Thyroid gland (tissue), 4 donors: ENCODE measurements around the gene DCPS. TPM values are rescaled to one million over a fixed set of nuclear protein-coding genes. Genes with fewer than 3 reads are reported as not detected.
"Not testable (repeated sequence)": the region's sequence is repeated elsewhere in the genome, so short reads cannot be mapped to it uniquely, and the experiment has no call there.

Source experiments
- DNase-seq, 2 donors: peaks; one replicate each; pipeline ENCODE4 v3.0.0-alpha.2; 2019
- H3K27ac ChIP-seq, 3 donors: fragments of 200-600 bp; sonication (generic); 1 replicate in 2 of 3; 2 replicates in 1 of 3; pipeline ENCODE4 v1.5.1; 2016 to 2019; ENCODE audit warnings: mild to moderate bottlenecking in 1 of 3, moderate library complexity in 1 of 3
- H3K27me3 ChIP-seq: fragments of 200-600 bp; sonication (generic); one replicate; pipeline ENCODE4 v1.5.1; 2019
- H3K36me3 ChIP-seq, 2 donors: fragments of 200-600 bp; sonication (generic); one replicate each; pipeline ENCODE4 v1.5.1; 2016 to 2019
- H3K4me1 ChIP-seq, 2 donors: fragments of 200-600 bp; sonication (generic); one replicate each; pipeline ENCODE4 v1.5.1; 2017 to 2019
- H3K4me3 ChIP-seq, 3 donors: fragments of 200-600 bp; sonication (generic); replicated peaks in 1 of 3; 1 replicate in 2 of 3; 2 replicates in 1 of 3; pipeline ENCODE4 v1.5.1; 2016; ENCODE audit warnings: mild to moderate bottlenecking in 1 of 3
- H3K9me3 ChIP-seq: fragments of 200-600 bp; sonication (generic); one replicate; pipeline ENCODE4 v1.5.1; 2017
- POLR2A ChIP-seq, 2 donors: fragments of 450-650 bp; IDR thresholded peaks; one replicate each; pipeline ENCODE4 v1.6.1; 2017; ENCODE audit warnings: antibody characterized with exemption in 2 of 2, mild to moderate bottlenecking in 2 of 2, moderate library complexity in 1 of 2
- WGBS, 2 donors: methylation state at CpG; one replicate each; pipeline ENCODE4 v1.1.5; 2017; 5-methylcytosine and 5-hydroxymethylcytosine counted together
- intact Hi-C: fragments of 100-400 bp; cut with DNase I; formaldehyde crosslinking; loops from one replicate; pipeline ENCODE4 v1.15.1; 2023
- total RNA-seq, 4 donors: library from RNA; depleted of rRNA; stranded (reverse); fragments of >200 nt; gene quantifications; one replicate each; pipeline ENCODE4 v1.2.3, GENCODE V29; 2016
- TF ChIP-seq, protein P1 (sequence below), 6 experiments: fragments of 200-600 bp in 3 of 6; fragments of 450-650 bp in 3 of 6; sonication (generic) in 3 of 6; IDR thresholded peaks; one replicate each; pipeline ENCODE4 v1.5.1; 2016 to 2019; ENCODE audit warnings: antibody characterized with exemption in 6 of 6, mild to moderate bottlenecking in 2 of 6, inconsistent platforms in 1 of 6, moderate library complexity in 1 of 6

Gene DCPS, protein sequence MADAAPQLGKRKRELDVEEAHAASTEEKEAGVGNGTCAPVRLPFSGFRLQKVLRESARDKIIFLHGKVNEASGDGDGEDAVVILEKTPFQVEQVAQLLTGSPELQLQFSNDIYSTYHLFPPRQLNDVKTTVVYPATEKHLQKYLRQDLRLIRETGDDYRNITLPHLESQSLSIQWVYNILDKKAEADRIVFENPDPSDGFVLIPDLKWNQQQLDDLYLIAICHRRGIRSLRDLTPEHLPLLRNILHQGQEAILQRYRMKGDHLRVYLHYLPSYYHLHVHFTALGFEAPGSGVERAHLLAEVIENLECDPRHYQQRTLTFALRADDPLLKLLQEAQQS
- 10 to 100 TPM in 3 of 4 donors, 1 to 10 TPM in 1; 6.1 to 18.9 (median 13.9) TPM for total RNA-seq

DNA sequence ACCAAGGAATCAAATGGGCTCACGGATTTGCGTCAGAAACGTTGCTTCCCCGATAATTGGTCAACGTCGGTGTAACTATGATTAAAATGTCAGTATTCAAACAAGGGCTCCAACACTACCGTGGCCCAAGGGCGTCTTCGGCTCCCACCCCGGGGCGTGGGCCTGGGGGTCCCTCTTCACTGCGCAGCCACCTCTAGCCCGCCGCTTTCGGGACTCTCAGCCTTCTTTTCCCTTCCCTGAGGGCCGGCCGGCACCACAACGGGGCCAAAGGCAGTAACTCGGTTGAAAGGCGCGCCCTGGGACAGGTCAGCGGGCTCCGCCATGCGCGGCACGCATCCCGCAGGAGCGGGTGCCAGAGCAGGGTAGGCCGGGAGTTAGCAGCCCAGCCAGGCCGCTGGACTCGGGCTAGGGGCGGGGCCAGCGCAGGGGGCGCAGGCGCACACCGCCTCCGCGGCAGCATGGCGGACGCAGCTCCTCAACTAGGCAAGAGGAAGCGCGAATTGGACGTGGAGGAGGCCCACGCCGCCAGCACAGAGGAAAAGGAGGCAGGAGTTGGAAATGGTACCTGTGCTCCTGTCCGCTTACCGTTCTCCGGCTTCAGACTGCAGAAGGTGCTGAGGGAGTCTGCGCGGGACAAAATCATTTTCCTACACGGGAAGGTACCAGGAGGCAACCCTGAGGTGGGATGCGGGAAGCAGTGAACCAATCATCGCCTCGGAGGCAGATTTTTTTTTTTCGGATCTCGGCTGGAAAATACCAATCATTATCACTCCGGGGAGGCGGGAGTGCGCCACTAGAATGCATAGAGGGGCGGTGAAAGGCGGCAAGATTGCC, at the start of gene DCPS:
TSS of gene DCPS (plus strand) at position 438 of the 834 bp plus-strand sequence. CDS start at position 459, 21 bp downstream.
- 3% methylated on average over 35 to 49 of the region's 61 CpGs for WGBS, 2 donors
- Histone ChIP-seq H3K27me3 (no peaks in the 10 kb centered on the region), H3K9me3 (no peaks in the 10 kb centered on the region), H3K4me1 (peaks cover 6% of the 10 kb centered on the region in 2 donors), H3K27ac (peak within 1 kb of the TSS; percentile 34 to 84 (median 77)), H3K36me3 (no peaks in the 10 kb centered on the region), H3K4me3 (peak within 1 kb of the TSS; percentile 47 to 84 (median 52))
- TF ChIP-seq POLR2A (IDR thresholded peaks at IDR 0.05), result peak; percentile 25 to 73
- TF ChIP-seq, protein P1, sequence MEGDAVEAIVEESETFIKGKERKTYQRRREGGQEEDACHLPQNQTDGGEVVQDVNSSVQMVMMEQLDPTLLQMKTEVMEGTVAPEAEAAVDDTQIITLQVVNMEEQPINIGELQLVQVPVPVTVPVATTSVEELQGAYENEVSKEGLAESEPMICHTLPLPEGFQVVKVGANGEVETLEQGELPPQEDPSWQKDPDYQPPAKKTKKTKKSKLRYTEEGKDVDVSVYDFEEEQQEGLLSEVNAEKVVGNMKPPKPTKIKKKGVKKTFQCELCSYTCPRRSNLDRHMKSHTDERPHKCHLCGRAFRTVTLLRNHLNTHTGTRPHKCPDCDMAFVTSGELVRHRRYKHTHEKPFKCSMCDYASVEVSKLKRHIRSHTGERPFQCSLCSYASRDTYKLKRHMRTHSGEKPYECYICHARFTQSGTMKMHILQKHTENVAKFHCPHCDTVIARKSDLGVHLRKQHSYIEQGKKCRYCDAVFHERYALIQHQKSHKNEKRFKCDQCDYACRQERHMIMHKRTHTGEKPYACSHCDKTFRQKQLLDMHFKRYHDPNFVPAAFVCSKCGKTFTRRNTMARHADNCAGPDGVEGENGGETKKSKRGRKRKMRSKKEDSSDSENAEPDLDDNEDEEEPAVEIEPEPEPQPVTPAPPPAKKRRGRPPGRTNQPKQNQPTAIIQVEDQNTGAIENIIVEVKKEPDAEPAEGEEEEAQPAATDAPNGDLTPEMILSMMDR (IDR thresholded peaks at IDR 0.05), result no peak
- peak; percentile 86 to 89 for DNase-seq
- intact Hi-C loops, result loop anchor here (5.0 kb wide), 1 partner anchor 288 kb away; no protein-coding TSS in a partner anchor

DNA sequence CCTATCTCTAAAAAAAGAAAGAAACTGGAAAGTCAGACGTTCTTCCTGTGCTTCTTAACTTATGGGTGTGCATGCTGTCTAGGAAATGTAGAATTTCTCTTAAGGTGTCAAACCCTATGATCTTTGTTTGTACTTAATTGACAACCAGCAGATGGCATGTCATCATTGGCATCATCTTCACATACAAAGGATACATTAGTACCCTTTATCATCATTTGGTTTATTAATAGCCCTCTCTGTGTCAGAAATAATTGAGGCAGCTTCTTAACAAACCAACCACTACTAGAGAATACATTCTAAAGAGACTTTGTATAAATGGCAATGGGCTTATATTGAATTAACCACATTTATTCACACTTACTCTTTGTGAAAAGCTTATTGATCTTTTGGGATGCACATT, 49.0 kb upstream of the DCPS start:
- WGBS, 2 donors, result 68 to 75% methylated on average over 1 of the region's 1 CpG
- no peaks in the 10 kb centered on the region for H3K4me1 ChIP-seq
- H3K4me3 ChIP-seq, result no peak overlapping the region
- intact Hi-C loops, result no loop called here
- H3K27ac ChIP-seq, result no peak overlapping the region
- H3K9me3 ChIP-seq, result no peaks in the 10 kb centered on the region
- TF ChIP-seq, protein P1 (IDR thresholded peaks at IDR 0.05), result no peak
- TF ChIP-seq POLR2A (IDR thresholded peaks at IDR 0.05), result no peak
- no peaks in the 10 kb centered on the region for H3K27me3 ChIP-seq
- H3K36me3 ChIP-seq, result peaks cover 3 to 15% of the 10 kb centered on the region in 2 donors
- no peak for DNase-seq

DNA sequence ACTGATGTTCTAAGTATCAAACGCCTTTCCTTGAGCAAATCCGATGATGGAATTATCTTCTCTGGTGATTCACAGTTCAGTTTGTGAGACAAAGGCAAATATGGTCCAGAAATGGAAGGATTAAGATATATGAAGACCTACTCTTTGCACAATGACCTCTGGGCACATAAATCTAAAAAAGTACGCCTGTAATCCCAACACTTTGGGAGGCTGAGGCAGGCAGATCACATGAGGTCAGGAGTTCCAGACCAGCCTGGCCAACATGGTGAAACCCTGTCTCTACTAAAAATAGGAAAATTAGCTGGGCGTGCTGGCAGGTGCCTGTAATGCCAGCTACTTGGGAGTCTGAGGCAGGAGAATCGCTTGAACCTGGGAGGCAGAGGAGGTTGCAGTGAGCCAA, 48.4 kb upstream of the DCPS start:
- intact Hi-C loops, H3K4me3 ChIP-seq, H3K27me3 ChIP-seq, DNase-seq, H3K4me1 ChIP-seq, H3K27ac ChIP-seq, H3K9me3 ChIP-seq: not testable (repeated sequence)
- whole genome bisulfite sequencing, 2 donors, result 95 to 97% methylated on average over 5 of the region's 5 CpGs
- H3K36me3 ChIP-seq, result peaks cover 1 to 15% of the 10 kb centered on the region in 2 donors

DNA sequence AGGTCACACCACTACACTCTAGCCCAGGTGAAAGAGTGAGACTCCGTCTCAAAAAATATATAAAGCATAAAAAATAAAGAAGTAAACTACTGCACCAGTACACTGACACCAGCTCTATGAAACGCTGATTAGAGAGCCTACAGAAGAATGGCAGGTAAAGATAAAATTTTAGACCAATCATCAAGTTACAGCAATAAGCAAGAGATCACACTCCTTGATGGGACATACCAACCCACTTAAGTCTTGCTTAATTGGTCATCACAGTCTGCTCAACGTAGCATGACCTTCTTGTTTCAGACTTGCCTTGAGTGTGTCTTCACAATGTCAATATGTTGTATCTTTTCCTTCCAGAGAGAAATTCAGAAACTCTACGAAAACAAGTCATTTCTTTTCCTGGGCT, 47.6 kb upstream of the DCPS start:
- Histone ChIP-seq H3K36me3 (peaks cover 0 to 9% of the 10 kb centered on the region in 2 donors), H3K27me3 (no peaks in the 10 kb centered on the region), H3K4me3 (no peak overlapping the region), H3K4me1 (no peaks in the 10 kb centered on the region), H3K9me3 (no peaks in the 10 kb centered on the region), H3K27ac (no peak overlapping the region)
- no peak for TF ChIP-seq POLR2A (IDR thresholded peaks at IDR 0.05)
- TF ChIP-seq, protein P1 (IDR thresholded peaks at IDR 0.05), result no peak
- intact Hi-C loops, result no loop called here
- no peak for DNase-seq
- 73 to 82% methylated on average over 4 of the region's 4 CpGs for WGBS, 2 donors

DNA sequence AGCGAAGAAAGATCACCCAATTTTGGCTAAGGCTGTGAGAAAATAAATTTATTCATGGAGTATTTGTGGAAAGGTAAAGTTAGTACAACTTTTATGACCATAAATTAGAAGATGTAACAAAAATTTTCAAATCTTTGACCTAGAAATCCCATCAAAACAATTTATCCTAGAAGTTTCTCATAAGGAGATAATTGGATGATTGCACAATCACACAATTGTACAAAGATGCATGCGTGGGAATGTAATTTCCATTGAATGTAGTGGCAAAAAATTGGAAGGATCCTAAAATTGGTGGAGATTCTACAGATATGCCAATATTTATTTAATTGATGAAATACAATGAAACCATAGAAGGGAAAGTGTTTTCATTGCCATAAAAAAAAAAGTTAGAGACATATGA, 46.7 kb upstream of the DCPS start:
- no peak for DNase-seq
- intact Hi-C loops, result no loop called here
- peaks cover 2 to 17% of the 10 kb centered on the region in 2 donors for H3K36me3 ChIP-seq
- no peaks in the 10 kb centered on the region for H3K9me3 ChIP-seq
- no peaks in the 10 kb centered on the region for H3K4me1 ChIP-seq
- no peaks in the 10 kb centered on the region for H3K27me3 ChIP-seq
- WGBS, 2 donors, result 91% methylated on average over 2 of the region's 2 CpGs
- no peak for TF ChIP-seq POLR2A (IDR thresholded peaks at IDR 0.05)
- TF ChIP-seq, protein P1 (IDR thresholded peaks at IDR 0.05), result no peak
- H3K4me3 ChIP-seq, result no peak overlapping the region
- H3K27ac ChIP-seq, result no peak overlapping the region
